ENCODE data around the gene C10orf88.

- no peak for TF ChIP-seq POLR2A (IDR thresholded peaks at IDR 0.05; ENCODE audit: low read length)
- TF ChIP-seq GATA1 (IDR thresholded peaks at IDR 0.05; ENCODE audit: low read depth, low read length), result no peak
Measured at GRCh38 chr10:122990278-122990677, 36.3 kb upstream of the C10orf88 start.

Data from erythroblast (primary cell).